Stimulated activated CD4-positive, alpha-beta T cell treated with anti-CD3 and anti-CD28 coated beads, Interleukin-15, amount 100 ng/mL, for 24 hours (primary cell): Measurements from ENCODE around the gene NCOA3.
"Not testable (repeated sequence)": the region's sequence is repeated elsewhere in the genome, so short reads cannot be mapped to it uniquely, and the experiment has no call there.

Experiments
- DNase-seq: peaks from one replicate; pipeline ENCODE4 v3.0.0-alpha.2; 2020

NCOA3 gene

DNA sequence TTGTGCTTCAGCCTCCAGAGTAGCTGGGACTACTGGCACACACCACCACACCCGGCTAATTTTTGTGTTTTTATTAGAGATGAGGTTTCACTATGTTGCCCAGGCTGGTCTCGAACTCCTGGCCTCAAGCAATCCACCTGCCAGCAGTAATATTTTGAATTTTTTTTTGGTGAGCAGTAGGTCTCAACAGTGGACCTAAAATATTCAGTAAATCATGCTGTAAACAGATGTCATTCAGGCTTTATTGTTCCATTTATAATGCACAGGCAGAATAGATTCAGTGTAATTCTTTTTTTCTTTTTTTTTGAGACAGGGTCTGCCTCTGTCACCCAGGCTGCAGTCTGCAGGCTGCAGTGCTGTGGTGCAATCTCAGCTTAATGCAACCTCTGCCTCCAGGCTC lies 69.7 kb downstream of the NCOA3 start:
- no peak for DNase-seq

- no peak for DNase-seq
These were observed 70.5 kb downstream of the NCOA3 start for GRCh38 chr20:47572105-47572729.

- no peak for DNase-seq
These were observed 71.9 kb downstream of the NCOA3 start for GRCh38 chr20:47573559-47573958.

- no peak for DNase-seq
These were observed 73.1 kb downstream of the NCOA3 start for GRCh38 chr20:47574616-47575364.

DNA sequence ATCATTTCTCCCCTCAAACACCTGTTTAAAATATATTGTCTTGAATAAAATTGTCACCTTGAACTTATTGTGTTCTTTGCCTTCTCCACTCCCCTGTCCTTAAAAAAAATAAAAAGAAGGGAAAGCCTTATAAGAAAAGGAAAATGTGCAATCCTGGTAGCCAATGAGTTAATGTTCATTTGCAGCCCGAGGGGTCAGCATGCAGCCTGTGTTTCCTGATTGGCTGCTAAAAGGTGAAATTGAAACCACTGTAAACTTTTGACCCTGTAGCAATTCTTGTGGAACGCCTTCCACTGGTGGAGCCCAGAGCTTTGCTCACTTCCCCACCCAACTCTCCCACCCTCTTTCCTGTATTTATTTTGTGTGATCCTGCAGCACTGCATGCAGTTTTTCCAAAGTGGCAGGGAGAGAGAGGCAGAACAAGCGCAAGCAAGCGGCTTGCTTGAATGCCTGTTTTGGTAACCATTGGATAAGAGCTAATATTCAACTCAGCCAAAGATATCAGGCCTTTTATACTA lies 74.9 kb downstream of the NCOA3 start:
- DNase-seq, result no peak

GRCh38 chr20:47577314-47577713 lies 75.6 kb downstream of the NCOA3 start:
- DNase-seq, result no peak

DNA sequence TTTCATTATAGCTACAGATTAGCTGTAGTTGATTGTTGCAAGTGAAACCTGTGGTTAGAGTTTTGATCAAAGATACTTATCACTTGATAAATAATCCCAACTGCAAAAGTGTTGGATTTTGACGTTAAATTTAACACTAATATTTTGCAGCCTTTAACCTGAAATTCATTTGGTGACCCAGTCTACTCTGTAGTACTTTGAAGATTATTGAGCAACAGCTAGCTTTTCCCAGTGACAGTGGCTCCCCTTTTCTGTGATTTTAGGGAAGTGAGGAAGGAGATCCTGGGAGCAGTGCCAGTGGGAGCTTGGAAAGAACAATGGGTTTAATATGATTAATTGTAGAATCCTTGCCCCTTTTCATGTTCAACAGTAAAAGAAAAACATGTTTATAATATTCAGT lies 76.9 kb downstream of the NCOA3 start:
- DNase-seq, result no peak

DNA sequence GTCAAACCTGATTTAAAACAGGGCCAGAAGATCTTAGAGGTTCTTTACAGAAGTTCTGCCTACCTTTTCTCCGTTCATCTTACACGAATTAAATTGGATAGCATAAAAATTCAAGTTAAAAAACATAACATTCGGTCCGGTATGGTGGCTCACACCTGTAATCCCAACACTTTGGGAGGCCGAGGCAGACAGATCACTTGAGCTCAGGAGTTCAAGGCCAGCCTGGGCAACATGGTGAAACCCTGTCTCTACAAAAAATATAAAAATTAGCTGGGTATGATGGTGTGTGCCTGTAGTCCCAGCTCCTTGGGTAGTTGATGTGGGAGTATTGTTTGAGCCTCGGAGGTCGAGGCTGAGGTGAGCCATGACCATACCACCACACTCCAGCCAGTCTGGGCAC lies 79.0 kb downstream of the NCOA3 start:
- DNase-seq, result not testable (repeated sequence)

GRCh38 chr20:47581090-47581489 lies 79.4 kb downstream of the NCOA3 start:
- DNase-seq, result no peak

GRCh38 chr20:47583551-47583950 lies 81.9 kb downstream of the NCOA3 start:
- DNase-seq, result no peak

DNA sequence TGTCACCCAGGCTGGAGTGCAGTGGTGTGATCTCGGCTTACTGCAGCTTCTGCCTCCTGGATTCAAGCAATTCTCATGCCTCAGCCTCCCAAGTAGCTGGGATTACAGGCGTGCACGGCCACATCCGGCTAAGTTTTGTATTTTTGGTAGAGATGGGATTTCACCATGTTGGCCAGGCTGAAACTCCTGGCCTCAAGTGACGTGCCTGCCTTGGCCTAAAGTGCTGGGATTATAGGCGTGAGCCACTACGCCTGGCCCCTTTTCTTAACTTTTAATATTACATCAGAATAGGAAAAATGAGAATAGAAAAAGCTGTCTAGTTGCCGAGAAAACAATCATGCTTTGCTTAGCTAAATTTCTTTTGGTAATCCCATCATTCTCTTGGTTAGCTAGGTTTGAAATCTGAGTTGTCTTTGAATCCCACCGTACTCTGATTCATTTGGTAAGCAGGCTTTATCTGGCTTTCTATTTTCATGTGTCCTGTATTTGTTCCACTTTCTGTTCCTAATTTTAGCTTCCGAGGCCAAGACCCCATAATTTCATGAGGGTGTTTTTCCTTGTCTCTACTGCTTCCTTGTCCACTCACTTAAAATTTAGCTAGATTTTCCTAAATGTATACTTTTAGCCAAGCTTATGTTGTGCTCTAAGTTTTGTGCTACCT lies 83.5 kb downstream of the NCOA3 start:
- DNase-seq, result no peak

DNA sequence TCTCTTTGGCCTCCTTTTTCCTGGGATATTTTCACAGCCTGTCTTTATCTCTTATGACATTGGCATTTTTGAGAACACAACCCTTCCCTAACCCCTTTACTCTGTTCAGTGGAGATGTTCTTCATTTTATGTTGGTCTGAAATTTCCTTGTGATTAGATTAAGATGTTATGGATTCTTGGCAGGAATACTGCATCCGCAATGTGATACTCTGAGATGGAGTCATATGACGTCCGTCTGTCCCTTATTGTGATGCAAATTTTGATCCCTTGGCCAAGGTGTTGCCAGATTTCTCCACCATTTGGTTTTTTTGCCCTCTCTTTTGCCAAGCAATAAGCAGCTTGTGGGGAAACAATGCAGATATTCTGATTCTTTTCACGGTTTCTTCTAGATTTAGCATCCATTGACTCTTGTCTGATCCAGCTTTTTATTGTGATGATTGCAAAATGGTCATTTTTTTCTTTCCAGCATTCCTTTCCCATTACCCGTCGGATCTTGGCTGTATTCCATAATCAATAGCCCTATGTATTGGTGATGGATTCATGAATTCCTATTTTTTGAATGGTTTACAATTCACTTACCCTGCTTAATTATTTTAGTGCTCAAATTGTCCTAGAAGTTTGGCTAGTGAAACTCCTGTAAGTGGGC lies 85.1 kb downstream of the NCOA3 start:
- no peak for DNase-seq

GRCh38 chr20:47588158-47588557 lies 86.5 kb downstream of the NCOA3 start:
- DNase-seq, result no peak

DNA sequence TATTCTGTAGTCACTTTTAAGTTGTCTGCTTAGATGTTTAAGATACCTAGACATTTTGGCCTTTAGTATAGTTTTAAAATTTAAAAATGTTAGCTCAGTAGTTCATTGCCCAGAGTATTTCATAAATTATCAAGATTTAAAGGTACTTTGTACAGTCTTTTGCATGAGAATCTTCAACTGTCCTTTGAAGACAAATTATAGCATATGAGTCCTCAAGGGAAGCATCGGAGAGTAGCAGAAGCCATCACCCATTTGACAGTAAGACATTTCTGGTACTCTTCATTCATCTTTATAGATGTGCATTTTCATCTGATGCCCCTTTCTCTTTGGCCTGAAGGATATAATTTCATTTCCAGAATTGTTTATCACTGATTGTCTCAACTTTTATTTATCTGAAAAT lies 89.5 kb downstream of the NCOA3 start:
- DNase-seq, result no peak

- no peak for DNase-seq
These were observed 92.5 kb downstream of the NCOA3 start for GRCh38 chr20:47594157-47594556.

- DNase-seq, result not testable (repeated sequence)
These were observed 93.5 kb downstream of the NCOA3 start for GRCh38 chr20:47595138-47595537.

GRCh38 chr20:47596003-47596571 lies 94.4 kb downstream of the NCOA3 start:
- DNase-seq, result no peak

- DNase-seq, result no peak
These were observed 95.4 kb downstream of the NCOA3 start for GRCh38 chr20:47597090-47597489.

DNA sequence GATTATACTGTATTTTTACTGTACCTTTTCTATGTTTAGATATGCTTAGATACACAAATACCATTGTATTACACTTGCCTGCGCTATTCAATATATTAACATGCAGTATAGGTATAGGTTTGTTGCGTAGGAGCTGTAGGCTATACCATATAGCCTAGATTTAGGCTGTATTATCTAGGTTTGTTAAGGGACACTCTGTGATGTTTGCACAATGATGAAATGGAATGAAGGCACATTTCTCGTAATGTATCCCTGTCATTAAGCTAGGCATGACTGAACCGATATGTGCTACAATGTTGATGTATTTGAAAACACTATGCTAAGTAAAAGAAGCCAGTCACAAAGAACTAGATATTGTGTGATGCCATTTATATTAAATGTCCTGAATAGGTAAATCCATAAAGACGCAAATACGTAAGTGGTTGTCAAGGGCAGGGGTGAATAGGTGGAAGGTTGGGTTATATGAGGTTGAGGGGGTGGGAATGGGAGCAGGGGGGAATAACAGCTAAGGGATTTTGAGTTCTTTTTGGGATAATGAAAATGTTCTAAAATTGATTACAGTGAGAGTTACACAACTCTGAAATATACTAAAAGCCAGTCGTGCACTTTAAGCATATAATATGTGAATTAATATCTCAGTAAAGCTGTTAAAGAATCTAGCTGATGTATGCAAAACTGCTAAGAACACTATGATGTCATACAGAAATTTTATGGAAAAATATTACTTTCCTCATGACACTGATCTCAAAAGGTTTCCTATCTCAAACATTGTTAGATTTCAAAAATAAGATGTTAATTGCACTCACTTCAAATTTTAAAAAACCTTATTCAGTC lies 97.4 kb downstream of the NCOA3 start:
- DNase-seq, result no peak

DNA sequence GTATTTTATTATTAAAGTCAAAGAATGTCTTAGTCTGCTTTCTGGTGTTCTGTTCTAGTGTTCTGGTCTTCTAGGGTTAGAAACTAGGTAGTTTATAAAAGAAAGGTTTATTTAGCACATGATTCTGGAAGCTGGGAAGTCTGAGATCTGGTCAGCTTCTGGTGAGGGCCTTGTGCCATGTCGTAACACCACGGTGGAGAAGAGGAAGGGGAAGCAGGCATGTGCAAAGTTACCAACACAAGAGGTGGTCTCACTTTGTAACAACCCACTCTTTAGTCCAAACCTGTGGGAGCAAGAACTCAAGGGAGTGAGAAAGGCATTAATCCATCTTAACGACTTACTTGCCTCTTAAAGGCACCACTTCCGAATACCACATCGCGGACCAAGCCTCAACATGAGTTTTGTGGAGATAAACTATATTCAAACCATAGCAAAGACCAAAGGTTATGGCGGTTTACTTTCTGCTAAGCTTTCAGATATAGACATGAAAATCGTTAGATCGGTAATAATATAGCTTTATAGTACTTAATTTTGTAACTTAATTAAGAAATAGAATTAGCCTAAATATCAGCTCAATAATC lies 99.4 kb downstream of the NCOA3 start:
- DNase-seq, result no peak

DNA sequence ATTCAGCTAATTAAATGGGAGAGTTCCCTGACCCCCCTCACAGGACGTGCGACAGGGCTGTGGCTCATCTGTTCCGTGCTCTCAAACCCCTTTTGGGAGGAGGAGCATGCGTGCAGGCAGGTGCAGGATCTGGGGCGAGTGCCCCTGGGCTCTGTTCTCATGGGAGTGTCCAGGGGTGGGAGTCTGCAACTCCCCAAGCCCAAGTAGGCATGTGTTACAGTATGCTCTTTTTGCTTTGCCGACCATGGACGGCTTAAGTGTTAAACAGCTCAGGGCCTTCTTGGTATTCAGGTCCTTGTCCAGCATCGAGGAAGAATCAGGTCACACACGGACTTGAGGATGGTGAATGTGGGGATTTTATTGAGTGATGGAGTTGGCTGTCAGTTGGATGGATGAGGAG lies 101.6 kb downstream of the NCOA3 start:
- no peak for DNase-seq
